K562 (cell line): ENCODE data around the gene CDK4. TPM values are rescaled to one million over a fixed set of nuclear protein-coding genes. Genes with fewer than 3 reads are reported as not detected.

Source experiments
- BCL6 ChIP-seq: fragments of 250-450 bp; sonication (Bioruptor Pico); IDR thresholded peaks from 2 replicates; pipeline ENCODE4 v1.4.0; 2020
- CAMTA2 ChIP-seq: fragments of 250-450 bp; sonication (Bioruptor Pico); conservative IDR thresholded peaks from 2 replicates; pipeline ENCODE4 v1.5.1; 2022
- CREBBP ChIP-seq: IDR thresholded peaks from one replicate; pipeline ENCODE4 v1.6.1; 2012; ENCODE audit warnings: low read depth, mild to moderate bottlenecking, control low read depth, inconsistent platforms, low read length
- RBM17 ChIP-seq: fragments of 200-400 bp; formaldehyde crosslinking; IDR thresholded peaks from 2 replicates; pipeline ENCODE4 v1.6.1; 2017; ENCODE audit warnings: low read depth, mild to moderate bottlenecking, low read length, borderline replicate concordance
- THRAP3 ChIP-seq: fragments of 450-650 bp; IDR thresholded peaks from 2 replicates; pipeline ENCODE4 v1.6.1; 2016; ENCODE audit warnings: mild to moderate bottlenecking, inconsistent platforms, borderline replicate concordance
- ZNF175 ChIP-seq: fragments of 200-800 bp; sonication (Bioruptor generic); IDR thresholded peaks from 2 replicates; pipeline ENCODE4 v1.6.1; 2016; ENCODE audit warnings: low read depth, mild to moderate bottlenecking, missing genetic modification characterization, missing compliant biosample characterization
- ZNF324 ChIP-seq: fragments of 250-450 bp; sonication (Bioruptor Pico); IDR thresholded peaks from 2 replicates; pipeline ENCODE4 v1.4.0; 2020; ENCODE audit warnings: mild to moderate bottlenecking
- polyA plus RNA-seq, 8 experiments: library from polyadenylated mRNA; depleted of rRNA in 4 of 8; stranded (reverse) in 5 of 8; unstranded in 3 of 8; fragments of >200 nt; fragmentation: Nextera tagmentation in 2 of 8; fragmentation: Illumina TruSeq in 1 of 8; extraction: Ambion mirVana in 2 of 8; extraction: Trizol in 1 of 8; gene quantifications; 2 replicates each; pipeline versions ENCODE4 v1.2.1 to v1.2.3, GENCODE V29; 2011 to 2014; ENCODE audit warnings: inconsistent platforms in 1 of 8, missing spikeins in 1 of 8
- total RNA-seq, 7 experiments: library from RNA; depleted of rRNA in 6 of 7; stranded (reverse); fragments of >200 nt in 6 of 7; fragmentation: Illumina TruSeq in 2 of 7; extraction: Trizol in 2 of 7; gene quantifications; 2 replicates each; pipeline versions ENCODE4 v1.2.1 to v1.2.3, GENCODE V29; 2011 to 2021; ENCODE audit warnings: low replicate concordance in 1 of 7
- TF ChIP-seq, protein P1 (sequence below): sonication (generic); formaldehyde crosslinking; IDR thresholded peaks from 2 replicates; pipeline ENCODE4 v1.8.0; 2022; ENCODE audit warnings: mild to moderate bottlenecking, missing genetic modification reagents
- TF ChIP-seq, protein P2 (sequence below), 2 experiments: fragments of 450-650 bp; IDR thresholded peaks; 2 replicates each; pipeline ENCODE4 v1.6.1; 2018; ENCODE audit warnings: mild to moderate bottlenecking in 2 of 2, low read depth in 1 of 2; ENCODE audit not compliant: partially characterized antibody in 2 of 2
- TF ChIP-seq, protein P3 (sequence below): sonication (generic); formaldehyde crosslinking; IDR thresholded peaks from 2 replicates; pipeline ENCODE4 v1.9.0; 2022; ENCODE audit warnings: mild to moderate bottlenecking, missing genetic modification reagents
- TF ChIP-seq, protein P4 (sequence below): fragments of 450-650 bp; formaldehyde crosslinking; conservative IDR thresholded peaks from 2 replicates; pipeline ENCODE4 v1.4.0; 2022; ENCODE audit warnings: mild to moderate bottlenecking, missing genetic modification characterization
- TF ChIP-seq, protein P5 (sequence below): sonication (generic); formaldehyde crosslinking; IDR thresholded peaks from 2 replicates; pipeline ENCODE4 v1.8.1; 2023; ENCODE audit warnings: mild to moderate bottlenecking, missing genetic modification reagents

The CDK4 gene
- total and polyA plus RNA-seq, 9 of the 15 experiments (the other 6 are each of a cell fraction or from before 2014, with no cell fraction given), result 37.8 to 436 (median 238) TPM

DNA sequence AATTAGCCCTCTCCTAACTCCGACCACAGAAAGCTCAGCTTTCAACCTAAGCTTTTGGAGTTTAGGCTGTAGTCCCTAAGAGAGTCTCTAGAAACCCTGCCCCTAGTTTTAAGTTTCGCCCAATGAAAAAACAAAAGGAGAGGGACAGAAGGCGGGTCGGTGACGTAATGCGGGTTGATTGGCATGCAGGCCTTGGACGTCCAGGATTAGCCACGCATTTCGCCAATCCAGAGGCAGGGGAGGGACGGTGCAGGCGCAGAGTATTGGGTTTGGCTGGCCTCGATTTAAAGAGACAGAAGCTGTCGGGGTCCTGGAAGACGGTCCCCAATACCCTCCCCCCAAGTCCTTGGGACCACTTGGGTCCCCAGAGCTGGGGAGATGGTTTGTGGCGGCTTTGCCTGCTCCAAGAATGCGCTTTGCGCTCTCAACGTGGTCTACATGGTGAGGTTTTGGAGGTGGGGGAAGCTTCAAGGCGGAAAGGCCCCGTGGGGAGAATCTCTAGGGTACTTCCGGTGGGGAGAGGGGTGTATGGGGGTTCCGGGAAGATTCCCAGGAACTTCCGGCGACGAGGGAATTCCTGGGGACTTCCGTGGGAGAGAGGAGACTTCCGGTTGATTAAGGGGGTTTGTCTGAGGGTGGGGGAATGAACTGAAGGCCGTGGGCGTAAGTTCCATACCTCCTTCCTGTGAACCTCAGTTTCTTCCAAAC, 7.2 kb downstream of the CDK4 start, which contains the start of gene TSPAN31 (continued):
- TF ChIP-seq CREBBP (no peak), ZNF324 (CRISPR knock-in tag) (no peak), CAMTA2 (CRISPR knock-in tag) (0 out of 2 replicates have a peak, but pooled peaks have one; percentile 11), RBM17 (no peak), BCL6 (no peak), ZNF175 (CRISPR knock-in tag) (0 out of 2 replicates have a peak, but pooled peaks have one; percentile 45), THRAP3 (no peak)
- TF ChIP-seq, protein P1, sequence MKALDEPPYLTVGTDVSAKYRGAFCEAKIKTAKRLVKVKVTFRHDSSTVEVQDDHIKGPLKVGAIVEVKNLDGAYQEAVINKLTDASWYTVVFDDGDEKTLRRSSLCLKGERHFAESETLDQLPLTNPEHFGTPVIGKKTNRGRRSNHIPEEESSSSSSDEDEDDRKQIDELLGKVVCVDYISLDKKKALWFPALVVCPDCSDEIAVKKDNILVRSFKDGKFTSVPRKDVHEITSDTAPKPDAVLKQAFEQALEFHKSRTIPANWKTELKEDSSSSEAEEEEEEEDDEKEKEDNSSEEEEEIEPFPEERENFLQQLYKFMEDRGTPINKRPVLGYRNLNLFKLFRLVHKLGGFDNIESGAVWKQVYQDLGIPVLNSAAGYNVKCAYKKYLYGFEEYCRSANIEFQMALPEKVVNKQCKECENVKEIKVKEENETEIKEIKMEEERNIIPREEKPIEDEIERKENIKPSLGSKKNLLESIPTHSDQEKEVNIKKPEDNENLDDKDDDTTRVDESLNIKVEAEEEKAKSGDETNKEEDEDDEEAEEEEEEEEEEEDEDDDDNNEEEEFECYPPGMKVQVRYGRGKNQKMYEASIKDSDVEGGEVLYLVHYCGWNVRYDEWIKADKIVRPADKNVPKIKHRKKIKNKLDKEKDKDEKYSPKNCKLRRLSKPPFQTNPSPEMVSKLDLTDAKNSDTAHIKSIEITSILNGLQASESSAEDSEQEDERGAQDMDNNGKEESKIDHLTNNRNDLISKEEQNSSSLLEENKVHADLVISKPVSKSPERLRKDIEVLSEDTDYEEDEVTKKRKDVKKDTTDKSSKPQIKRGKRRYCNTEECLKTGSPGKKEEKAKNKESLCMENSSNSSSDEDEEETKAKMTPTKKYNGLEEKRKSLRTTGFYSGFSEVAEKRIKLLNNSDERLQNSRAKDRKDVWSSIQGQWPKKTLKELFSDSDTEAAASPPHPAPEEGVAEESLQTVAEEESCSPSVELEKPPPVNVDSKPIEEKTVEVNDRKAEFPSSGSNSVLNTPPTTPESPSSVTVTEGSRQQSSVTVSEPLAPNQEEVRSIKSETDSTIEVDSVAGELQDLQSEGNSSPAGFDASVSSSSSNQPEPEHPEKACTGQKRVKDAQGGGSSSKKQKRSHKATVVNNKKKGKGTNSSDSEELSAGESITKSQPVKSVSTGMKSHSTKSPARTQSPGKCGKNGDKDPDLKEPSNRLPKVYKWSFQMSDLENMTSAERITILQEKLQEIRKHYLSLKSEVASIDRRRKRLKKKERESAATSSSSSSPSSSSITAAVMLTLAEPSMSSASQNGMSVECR (CRISPR knock-in tag), result peak; percentile 49; the same call in 1 of the 2 replicates
- TF ChIP-seq, protein P2, sequence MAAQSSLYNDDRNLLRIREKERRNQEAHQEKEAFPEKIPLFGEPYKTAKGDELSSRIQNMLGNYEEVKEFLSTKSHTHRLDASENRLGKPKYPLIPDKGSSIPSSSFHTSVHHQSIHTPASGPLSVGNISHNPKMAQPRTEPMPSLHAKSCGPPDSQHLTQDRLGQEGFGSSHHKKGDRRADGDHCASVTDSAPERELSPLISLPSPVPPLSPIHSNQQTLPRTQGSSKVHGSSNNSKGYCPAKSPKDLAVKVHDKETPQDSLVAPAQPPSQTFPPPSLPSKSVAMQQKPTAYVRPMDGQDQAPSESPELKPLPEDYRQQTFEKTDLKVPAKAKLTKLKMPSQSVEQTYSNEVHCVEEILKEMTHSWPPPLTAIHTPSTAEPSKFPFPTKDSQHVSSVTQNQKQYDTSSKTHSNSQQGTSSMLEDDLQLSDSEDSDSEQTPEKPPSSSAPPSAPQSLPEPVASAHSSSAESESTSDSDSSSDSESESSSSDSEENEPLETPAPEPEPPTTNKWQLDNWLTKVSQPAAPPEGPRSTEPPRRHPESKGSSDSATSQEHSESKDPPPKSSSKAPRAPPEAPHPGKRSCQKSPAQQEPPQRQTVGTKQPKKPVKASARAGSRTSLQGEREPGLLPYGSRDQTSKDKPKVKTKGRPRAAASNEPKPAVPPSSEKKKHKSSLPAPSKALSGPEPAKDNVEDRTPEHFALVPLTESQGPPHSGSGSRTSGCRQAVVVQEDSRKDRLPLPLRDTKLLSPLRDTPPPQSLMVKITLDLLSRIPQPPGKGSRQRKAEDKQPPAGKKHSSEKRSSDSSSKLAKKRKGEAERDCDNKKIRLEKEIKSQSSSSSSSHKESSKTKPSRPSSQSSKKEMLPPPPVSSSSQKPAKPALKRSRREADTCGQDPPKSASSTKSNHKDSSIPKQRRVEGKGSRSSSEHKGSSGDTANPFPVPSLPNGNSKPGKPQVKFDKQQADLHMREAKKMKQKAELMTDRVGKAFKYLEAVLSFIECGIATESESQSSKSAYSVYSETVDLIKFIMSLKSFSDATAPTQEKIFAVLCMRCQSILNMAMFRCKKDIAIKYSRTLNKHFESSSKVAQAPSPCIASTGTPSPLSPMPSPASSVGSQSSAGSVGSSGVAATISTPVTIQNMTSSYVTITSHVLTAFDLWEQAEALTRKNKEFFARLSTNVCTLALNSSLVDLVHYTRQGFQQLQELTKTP (IDR thresholded peaks at IDR 0.05; ENCODE audit: low read depth in 1 of 2, partially characterized antibody in 2 of 2), result no peak
- TF ChIP-seq, protein P3, sequence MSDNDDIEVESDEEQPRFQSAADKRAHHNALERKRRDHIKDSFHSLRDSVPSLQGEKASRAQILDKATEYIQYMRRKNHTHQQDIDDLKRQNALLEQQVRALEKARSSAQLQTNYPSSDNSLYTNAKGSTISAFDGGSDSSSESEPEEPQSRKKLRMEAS (CRISPR knock-in tag), result no peak
- TF ChIP-seq, protein P4, sequence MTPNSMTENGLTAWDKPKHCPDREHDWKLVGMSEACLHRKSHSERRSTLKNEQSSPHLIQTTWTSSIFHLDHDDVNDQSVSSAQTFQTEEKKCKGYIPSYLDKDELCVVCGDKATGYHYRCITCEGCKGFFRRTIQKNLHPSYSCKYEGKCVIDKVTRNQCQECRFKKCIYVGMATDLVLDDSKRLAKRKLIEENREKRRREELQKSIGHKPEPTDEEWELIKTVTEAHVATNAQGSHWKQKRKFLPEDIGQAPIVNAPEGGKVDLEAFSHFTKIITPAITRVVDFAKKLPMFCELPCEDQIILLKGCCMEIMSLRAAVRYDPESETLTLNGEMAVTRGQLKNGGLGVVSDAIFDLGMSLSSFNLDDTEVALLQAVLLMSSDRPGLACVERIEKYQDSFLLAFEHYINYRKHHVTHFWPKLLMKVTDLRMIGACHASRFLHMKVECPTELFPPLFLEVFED (CRISPR knock-in tag), result no peak
- TF ChIP-seq, protein P5, sequence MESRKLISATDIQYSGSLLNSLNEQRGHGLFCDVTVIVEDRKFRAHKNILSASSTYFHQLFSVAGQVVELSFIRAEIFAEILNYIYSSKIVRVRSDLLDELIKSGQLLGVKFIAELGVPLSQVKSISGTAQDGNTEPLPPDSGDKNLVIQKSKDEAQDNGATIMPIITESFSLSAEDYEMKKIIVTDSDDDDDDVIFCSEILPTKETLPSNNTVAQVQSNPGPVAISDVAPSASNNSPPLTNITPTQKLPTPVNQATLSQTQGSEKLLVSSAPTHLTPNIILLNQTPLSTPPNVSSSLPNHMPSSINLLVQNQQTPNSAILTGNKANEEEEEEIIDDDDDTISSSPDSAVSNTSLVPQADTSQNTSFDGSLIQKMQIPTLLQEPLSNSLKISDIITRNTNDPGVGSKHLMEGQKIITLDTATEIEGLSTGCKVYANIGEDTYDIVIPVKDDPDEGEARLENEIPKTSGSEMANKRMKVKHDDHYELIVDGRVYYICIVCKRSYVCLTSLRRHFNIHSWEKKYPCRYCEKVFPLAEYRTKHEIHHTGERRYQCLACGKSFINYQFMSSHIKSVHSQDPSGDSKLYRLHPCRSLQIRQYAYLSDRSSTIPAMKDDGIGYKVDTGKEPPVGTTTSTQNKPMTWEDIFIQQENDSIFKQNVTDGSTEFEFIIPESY (CRISPR knock-in tag), result peak; percentile 5; the same call in 1 of the 2 replicates
